Esophagus squamous epithelium (tissue), 4 donors: Measurements from ENCODE around the gene LLPH.

Source experiments
- POLR2A ChIP-seq, 4 donors: fragments of 450-650 bp; IDR thresholded peaks; one replicate each; pipeline ENCODE4 v1.6.1; 2017; ENCODE audit warnings: antibody characterized with exemption in 4 of 4, mild to moderate bottlenecking in 4 of 4, moderate library complexity in 3 of 4
- TF ChIP-seq, protein P1 (sequence below), 6 experiments: fragments of 450-650 bp in 4 of 6; fragments of 200-600 bp in 2 of 6; sonication (generic) in 2 of 6; IDR thresholded peaks; one replicate each; pipeline ENCODE4 v1.5.1; 2016 to 2019; ENCODE audit warnings: antibody characterized with exemption in 6 of 6, mild to moderate bottlenecking in 4 of 6, moderate library complexity in 4 of 6

DNA sequence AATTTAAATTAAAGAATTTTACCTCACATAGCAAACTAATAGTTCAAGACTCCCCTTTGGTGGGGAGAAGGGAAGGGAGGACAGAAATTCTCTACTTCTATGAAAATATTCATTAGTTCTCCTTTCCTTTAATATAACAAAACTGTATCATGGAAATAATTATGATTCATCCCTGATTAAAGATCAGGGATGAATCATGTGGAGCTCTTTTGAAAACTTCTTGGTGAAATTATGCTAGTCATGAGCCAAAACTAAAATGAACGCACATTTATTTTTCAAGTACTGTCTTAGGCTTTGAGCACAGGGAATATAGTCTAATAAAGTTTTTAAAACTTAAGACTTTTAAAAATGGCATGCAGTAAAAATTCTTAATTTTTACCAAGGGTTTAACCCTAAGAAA, 22.2 kb upstream of the LLPH start:
- TF ChIP-seq, protein P1, sequence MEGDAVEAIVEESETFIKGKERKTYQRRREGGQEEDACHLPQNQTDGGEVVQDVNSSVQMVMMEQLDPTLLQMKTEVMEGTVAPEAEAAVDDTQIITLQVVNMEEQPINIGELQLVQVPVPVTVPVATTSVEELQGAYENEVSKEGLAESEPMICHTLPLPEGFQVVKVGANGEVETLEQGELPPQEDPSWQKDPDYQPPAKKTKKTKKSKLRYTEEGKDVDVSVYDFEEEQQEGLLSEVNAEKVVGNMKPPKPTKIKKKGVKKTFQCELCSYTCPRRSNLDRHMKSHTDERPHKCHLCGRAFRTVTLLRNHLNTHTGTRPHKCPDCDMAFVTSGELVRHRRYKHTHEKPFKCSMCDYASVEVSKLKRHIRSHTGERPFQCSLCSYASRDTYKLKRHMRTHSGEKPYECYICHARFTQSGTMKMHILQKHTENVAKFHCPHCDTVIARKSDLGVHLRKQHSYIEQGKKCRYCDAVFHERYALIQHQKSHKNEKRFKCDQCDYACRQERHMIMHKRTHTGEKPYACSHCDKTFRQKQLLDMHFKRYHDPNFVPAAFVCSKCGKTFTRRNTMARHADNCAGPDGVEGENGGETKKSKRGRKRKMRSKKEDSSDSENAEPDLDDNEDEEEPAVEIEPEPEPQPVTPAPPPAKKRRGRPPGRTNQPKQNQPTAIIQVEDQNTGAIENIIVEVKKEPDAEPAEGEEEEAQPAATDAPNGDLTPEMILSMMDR (IDR thresholded peaks at IDR 0.05): no peak
- TF ChIP-seq POLR2A (IDR thresholded peaks at IDR 0.05): no peak
